Stimulated activated CD4-positive, alpha-beta T cell treated with anti-CD3 and anti-CD28 coated beads, Interleukin-2, amount 100 ng/mL, for 24 hours (primary cell): ENCODE data around the gene ARL8A.
"Not testable (repeated sequence)": the region's sequence is repeated elsewhere in the genome, so short reads cannot be mapped to it uniquely, and the experiment has no call there.

Source experiments
- DNase-seq, 2 donors: peaks; one replicate each; pipeline ENCODE4 v3.0.0-alpha.2; 2020

ARL8A gene

GRCh38 chr1:202144402-202145067 lies at the start of gene ARL8A:
Gene ARL8A, minus strand, starts transcription at chr1:202144737. Its CDS starts 165 bp downstream, at chr1:202144572.
- peak; percentile 71 to 81 for DNase-seq

- no peak for DNase-seq
Observed at GRCh38 chr1:202194328-202194648, 49.8 kb upstream of the ARL8A start.

GRCh38 chr1:202193614-202194327 lies 49.2 kb upstream of the ARL8A start, which contains the start of gene LGR6:
Gene LGR6, plus strand, starts transcription at chr1:202193799. Its CDS starts 191 bp downstream, at chr1:202193990.
- no peak for DNase-seq

- DNase-seq, result peak; percentile 65 to 69
Observed at GRCh38 chr1:202192770-202193613, 48.5 kb upstream of the ARL8A start.

DNA sequence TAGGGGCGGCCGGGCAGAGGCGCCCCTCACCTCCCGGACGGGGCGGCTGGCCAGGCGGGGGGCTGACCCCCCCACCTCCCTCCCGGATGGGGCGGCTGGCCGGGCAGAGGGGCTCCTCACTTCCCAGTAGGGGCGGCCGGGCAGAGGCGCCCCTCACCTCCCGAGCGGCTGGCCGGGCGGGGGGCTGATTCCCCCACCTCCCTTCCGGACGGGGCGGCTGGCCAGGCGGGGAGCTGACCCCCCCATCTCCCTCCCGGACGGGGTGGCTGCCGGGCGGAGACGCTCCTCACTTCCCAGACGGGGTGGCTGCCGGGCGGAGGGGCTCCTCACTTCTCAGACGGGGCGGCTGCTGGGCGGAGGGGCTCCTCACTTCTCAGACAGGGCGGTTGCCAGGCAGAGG lies 46.9 kb upstream of the ARL8A start:
- DNase-seq, result not testable (repeated sequence)

- DNase-seq, result no peak
Observed at GRCh38 chr1:202189918-202190715, 45.6 kb upstream of the ARL8A start.

GRCh38 chr1:202189001-202189790 lies 44.7 kb upstream of the ARL8A start:
- DNase-seq, result peak; percentile 88

DNA sequence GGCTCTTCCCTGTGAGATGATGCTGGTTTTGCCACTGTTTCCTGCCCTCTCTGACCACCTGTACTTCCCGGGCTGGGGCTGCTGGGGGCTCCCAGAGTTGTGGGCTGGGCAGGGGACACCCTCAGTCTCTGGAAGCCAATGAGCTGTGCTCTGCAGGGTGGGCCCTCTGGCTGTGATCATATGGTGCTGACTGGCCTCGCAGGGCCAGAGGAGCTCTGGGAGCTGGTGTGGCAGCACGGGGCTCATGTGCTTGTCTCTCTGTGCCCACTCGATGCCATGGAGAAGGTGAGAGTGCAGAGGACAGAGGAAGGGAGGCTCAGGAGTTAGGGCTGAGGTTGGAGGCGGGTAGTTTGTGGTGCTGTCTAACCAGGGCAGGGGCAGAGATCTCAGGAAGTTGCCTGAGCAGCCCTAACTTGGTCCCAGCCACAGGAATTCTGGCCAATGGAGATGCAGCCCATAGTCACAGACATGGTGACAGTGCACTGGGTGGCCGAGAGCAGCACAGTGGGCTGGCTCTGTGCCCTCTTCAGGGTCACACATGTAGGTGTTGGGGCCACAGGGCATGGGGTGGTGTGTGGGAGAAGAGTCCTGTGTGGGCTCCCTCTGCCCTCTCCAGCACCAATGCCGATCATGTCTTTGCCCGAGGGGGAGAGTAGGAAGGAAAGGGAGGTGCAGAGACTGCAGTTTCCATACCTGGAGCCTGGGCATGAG lies 43.3 kb upstream of the ARL8A start:
- DNase-seq, result no peak

GRCh38 chr1:202187041-202187671 lies 42.6 kb upstream of the ARL8A start:
- no peak for DNase-seq

DNA sequence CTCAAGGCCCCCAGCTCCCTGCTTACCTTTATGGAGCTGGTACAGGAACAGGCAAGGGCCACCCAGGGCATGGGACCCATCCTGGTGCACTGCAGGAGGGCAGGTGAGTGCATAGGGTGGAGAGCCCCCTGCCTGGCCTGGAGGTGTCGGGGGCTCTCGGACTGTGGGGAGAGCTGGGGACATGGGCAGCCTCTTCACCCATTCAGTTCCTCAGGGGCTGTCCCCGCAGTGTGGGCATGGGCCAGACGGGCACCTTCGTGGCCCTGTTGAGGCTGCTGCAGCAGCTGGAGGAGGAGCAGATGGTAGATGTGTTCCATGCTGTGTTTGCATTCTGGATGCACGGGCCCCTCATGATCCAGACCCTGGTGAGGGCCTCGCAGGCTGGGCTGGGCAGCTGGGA lies 41.8 kb upstream of the ARL8A start:
- DNase-seq, result no peak

DNA sequence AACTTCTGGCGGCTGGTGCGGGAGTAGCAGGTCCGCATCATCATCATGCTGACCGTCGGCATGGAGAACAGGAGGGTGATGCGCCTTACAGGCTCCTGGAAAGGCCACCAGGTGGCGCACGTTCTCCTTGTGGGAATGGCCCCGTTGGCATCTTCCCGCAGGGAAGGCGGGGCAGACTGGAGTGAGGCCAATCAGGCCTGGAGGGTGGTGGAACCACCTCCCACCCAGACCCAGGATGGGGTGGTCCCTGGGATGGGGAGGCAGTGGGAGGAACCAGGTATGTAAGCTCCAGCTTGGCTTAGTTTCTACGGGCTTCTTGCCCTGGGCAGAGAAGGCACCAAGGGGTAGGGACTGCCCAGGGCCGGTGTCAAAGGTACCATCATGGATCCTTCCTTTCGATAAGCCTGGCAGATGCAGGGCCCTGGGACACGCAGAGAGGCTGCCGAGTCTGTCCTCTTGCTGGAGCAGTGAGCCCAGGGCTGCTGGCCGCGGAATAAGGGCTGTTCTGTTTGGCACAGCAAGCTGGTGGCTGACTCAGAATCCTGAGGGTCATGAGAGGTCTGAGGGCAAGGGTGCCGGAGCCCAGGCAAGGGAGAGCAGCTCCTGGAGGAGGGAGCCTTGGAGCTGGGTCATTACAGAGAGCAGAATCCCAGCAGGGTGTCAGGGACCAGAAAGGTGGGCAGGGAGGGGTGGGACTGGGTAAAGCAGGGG lies 40.4 kb upstream of the ARL8A start:
- DNase-seq, result peak; percentile 81 to 86

- DNase-seq, result no peak
Observed at GRCh38 chr1:202182040-202182877, 37.7 kb upstream of the ARL8A start.

- no peak for DNase-seq
Observed at GRCh38 chr1:202181586-202181985, 37.0 kb upstream of the ARL8A start.

GRCh38 chr1:202180751-202181139 lies 36.2 kb upstream of the ARL8A start:
- not testable (repeated sequence) for DNase-seq

- no peak for DNase-seq
Observed at GRCh38 chr1:202179828-202180750, 35.6 kb upstream of the ARL8A start.

GRCh38 chr1:202176949-202177927 lies 32.7 kb upstream of the ARL8A start:
- DNase-seq, result no peak

DNA sequence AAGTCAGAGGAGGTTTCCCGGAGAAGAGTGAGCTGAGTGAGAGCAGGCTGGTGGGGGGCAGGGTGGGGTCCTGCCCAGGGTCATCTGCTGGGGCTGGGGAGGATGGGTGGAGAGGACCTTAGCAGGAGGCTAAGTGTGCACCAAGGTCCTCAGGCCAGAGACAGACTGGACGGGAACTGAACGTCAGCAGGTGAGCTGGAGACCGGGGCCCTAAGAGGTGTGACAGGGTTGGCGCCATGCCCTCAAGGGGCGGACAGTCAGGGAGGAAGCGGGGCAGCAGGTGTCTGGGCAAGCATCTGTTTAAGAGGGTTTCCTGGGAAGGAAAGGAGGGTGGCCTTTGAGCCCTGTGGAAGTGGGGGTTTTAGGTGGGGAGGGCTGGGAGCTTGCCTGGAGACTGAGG lies 29.5 kb upstream of the ARL8A start:
- no peak for DNase-seq
